ENCODE measurements around the gene ABTB2.

DNA sequence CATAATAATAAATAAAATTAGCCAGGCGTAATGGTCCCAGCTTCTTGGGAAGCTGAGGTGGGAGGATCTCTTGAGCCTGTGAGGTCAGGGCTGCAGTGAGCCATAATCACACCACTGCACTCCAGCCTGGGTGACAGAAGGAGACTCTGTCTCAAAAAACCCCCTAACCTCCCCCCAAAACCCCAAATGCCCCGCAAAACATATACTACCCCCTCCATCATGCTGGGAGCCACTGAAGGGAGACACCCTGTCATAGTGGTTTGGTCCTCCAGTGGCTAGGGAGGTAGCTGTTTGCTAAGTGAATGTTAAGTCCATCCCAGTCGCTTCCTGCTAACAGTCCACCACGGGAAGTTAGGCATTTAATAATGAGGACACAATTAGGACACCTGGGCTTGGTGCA, 125.0 kb downstream of the ABTB2 start:
- TF ChIP-seq, protein P1, sequence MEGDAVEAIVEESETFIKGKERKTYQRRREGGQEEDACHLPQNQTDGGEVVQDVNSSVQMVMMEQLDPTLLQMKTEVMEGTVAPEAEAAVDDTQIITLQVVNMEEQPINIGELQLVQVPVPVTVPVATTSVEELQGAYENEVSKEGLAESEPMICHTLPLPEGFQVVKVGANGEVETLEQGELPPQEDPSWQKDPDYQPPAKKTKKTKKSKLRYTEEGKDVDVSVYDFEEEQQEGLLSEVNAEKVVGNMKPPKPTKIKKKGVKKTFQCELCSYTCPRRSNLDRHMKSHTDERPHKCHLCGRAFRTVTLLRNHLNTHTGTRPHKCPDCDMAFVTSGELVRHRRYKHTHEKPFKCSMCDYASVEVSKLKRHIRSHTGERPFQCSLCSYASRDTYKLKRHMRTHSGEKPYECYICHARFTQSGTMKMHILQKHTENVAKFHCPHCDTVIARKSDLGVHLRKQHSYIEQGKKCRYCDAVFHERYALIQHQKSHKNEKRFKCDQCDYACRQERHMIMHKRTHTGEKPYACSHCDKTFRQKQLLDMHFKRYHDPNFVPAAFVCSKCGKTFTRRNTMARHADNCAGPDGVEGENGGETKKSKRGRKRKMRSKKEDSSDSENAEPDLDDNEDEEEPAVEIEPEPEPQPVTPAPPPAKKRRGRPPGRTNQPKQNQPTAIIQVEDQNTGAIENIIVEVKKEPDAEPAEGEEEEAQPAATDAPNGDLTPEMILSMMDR (IDR thresholded peaks at IDR 0.05): no peak
- TF ChIP-seq POLR2A (IDR thresholded peaks at IDR 0.05): no peak

All from Peyer's patch (tissue), 4 donors.